ENCODE measurements around the gene RPL36.

DNA sequence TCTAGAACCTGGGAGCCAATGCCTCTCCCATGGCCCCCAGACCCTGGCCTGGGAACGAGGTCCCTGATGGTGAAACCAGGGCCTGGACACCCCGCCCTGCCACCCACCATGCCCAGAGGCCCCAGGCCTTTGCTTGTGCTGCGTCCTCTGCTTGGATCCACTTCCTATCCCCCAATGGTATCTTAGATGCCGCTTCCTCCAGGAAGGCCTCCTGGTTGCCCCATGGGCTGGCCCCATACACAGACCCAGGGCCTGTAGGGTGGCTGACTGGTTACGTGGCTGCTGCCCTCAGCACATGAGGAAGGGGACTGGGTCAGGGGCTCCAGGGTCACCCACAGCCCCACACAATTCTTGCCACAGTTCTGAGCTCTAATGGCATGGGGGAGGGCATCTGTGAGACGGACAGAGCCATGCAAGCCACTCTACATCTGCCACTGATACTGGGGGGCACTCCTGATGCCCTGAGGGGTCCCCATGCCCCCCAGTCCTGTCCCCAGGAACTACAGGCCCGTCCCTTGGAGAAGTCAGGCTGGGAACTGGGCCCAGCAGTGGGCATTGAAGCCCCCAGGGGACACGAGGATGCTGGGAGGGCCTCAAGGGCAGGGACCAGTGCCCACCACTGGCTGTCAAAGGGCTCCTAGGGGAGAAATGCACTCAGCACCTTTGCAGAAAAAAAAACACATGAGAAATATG is 5.0 kb downstream of the RPL36 start:
- TF ChIP-seq, protein P1, sequence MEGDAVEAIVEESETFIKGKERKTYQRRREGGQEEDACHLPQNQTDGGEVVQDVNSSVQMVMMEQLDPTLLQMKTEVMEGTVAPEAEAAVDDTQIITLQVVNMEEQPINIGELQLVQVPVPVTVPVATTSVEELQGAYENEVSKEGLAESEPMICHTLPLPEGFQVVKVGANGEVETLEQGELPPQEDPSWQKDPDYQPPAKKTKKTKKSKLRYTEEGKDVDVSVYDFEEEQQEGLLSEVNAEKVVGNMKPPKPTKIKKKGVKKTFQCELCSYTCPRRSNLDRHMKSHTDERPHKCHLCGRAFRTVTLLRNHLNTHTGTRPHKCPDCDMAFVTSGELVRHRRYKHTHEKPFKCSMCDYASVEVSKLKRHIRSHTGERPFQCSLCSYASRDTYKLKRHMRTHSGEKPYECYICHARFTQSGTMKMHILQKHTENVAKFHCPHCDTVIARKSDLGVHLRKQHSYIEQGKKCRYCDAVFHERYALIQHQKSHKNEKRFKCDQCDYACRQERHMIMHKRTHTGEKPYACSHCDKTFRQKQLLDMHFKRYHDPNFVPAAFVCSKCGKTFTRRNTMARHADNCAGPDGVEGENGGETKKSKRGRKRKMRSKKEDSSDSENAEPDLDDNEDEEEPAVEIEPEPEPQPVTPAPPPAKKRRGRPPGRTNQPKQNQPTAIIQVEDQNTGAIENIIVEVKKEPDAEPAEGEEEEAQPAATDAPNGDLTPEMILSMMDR (IDR thresholded peaks at IDR 0.05) = no peak
- no peak for TF ChIP-seq POLR2A (IDR thresholded peaks at IDR 0.05)

Measured in esophagus squamous epithelium (tissue), 4 donors.